Lung (tissue), 12 donors: Measurements from ENCODE around the gene RBM8A. TPM values are rescaled to one million over a fixed set of nuclear protein-coding genes. Genes with fewer than 3 reads are reported as not detected.
A peak's percentile ranks its signal among the peaks of the same experiment; 100 is the strongest.

Source experiments
- ATAC-seq: fragments of 200-7000 bp; cut with Tn5 transposase; one replicate; pipeline ENCODE4 v1.9.1; 2020; ENCODE audit warnings: moderate number of reproducible peaks; ENCODE audit not compliant: insufficient read depth, low FRiP score
- DNase-seq, 3 donors: peaks; one replicate each; pipeline ENCODE4 v3.0.0-alpha.2; 2013 to 2017
- H3K27ac ChIP-seq, 2 donors: one replicate each; pipeline ENCODE4 v1.5.1; 2013; ENCODE audit warnings: mild to moderate bottlenecking in 2 of 2, moderate library complexity in 2 of 2, control low read depth in 1 of 2, inconsistent platforms in 1 of 2, low read depth in 1 of 2, low read length in 1 of 2
- H3K27me3 ChIP-seq, 3 donors: one replicate each; pipeline ENCODE4 v1.5.1; 2013; ENCODE audit warnings: low read length in 2 of 3; ENCODE audit not compliant: control insufficient read depth in 3 of 3, insufficient read depth in 3 of 3
- H3K36me3 ChIP-seq, 4 donors: one replicate each; pipeline ENCODE4 v1.5.1; 2013; ENCODE audit warnings: low read length in 4 of 4, mild to moderate bottlenecking in 1 of 4, moderate library complexity in 1 of 4; ENCODE audit not compliant: control insufficient read depth in 4 of 4, insufficient read depth in 4 of 4
- H3K4me1 ChIP-seq, 5 donors: one replicate each; pipeline ENCODE4 v1.5.1; 2013; ENCODE audit warnings: low read length in 5 of 5, mild to moderate bottlenecking in 2 of 5, moderate library complexity in 1 of 5; ENCODE audit not compliant: control insufficient read depth in 5 of 5, insufficient read depth in 5 of 5
- H3K4me3 ChIP-seq: one replicate; pipeline ENCODE4 v1.5.1; 2013; ENCODE audit warnings: mild to moderate bottlenecking, control low read depth, moderate library complexity
- H3K9ac ChIP-seq, 2 donors: one replicate each; pipeline ENCODE4 v1.5.1; 2013; ENCODE audit warnings: low read length in 2 of 2, control low read depth in 1 of 2; ENCODE audit not compliant: insufficient read depth in 1 of 2
- H3K9me3 ChIP-seq, 4 donors: one replicate each; pipeline ENCODE4 v1.5.1; 2013; ENCODE audit warnings: low read length in 3 of 4, mild to moderate bottlenecking in 1 of 4, moderate library complexity in 1 of 4; ENCODE audit not compliant: control insufficient read depth in 4 of 4, insufficient read depth in 3 of 4
- CTCF ChIP-seq: IDR thresholded peaks from 2 replicates; pipeline ENCODE4 v1.5.1; 2012; ENCODE audit warnings: mild to moderate bottlenecking; ENCODE audit errors: control extremely low read depth, extremely low read depth
- WGBS, 2 donors: extraction: QIAGEN DNeasy Blood & Tissue Kit; methylation state at CpG; one replicate each; pipeline ENCODE4 v1.1.7; 2013; 5-methylcytosine and 5-hydroxymethylcytosine counted together
- polyA plus RNA-seq, 2 donors: library from polyadenylated mRNA; stranded (reverse); fragments of 200-250 nt; gene quantifications; one replicate each; pipeline ENCODE4 v1.2.1, GENCODE V29; 2013
- total RNA-seq, 2 donors: library from RNA; depleted of rRNA in 1 of 2; stranded (reverse); fragments of >200 nt in 1 of 2; gene quantifications; one replicate each; pipeline ENCODE4 v1.2.1, GENCODE V29; 2014 to 2021
- donor health status: control.
- donor health status: control.
- donor health status: Bipolar disorder and iron deficiency.
- donor health status: healthy.
- donor health status: DM: yes; HTN: yes; CAD: no.

The RBM8A gene
- total and polyA plus RNA-seq, 4 donors: 106 to 152 (median 125) TPM

GRCh38 chr1:145897969-145898368 is 29.3 kb downstream of the RBM8A start:
- H3K4me3 ChIP-seq: no peak overlapping the region
- H3K4me1 ChIP-seq: peaks cover 0 to 4% (median 1%) of the 10 kb centered on the region in 5 donors
- H3K9me3 ChIP-seq: no peaks in the 10 kb centered on the region
- no peak for TF ChIP-seq CTCF
- H3K27me3 ChIP-seq: no peaks in the 10 kb centered on the region
- peaks cover 0 to 14% (median 0%) of the 10 kb centered on the region in 4 donors for H3K36me3 ChIP-seq
- 91 to 100% methylated on average over 1 of the region's 1 CpG for WGBS, 2 donors
- no peak for ATAC-seq
- no peak overlapping the region for H3K9ac ChIP-seq
- DNase-seq: no peak
- H3K27ac ChIP-seq: no peak overlapping the region

GRCh38 chr1:145895471-145895870 is 31.8 kb downstream of the RBM8A start:
- H3K4me1 ChIP-seq: peaks cover 3 to 19% (median 10%) of the 10 kb centered on the region in 5 donors
- H3K27me3 ChIP-seq: no peaks in the 10 kb centered on the region
- H3K9ac ChIP-seq: no peak overlapping the region
- 96 to 98% methylated on average over 1 of the region's 1 CpG for WGBS, 2 donors
- no peak for TF ChIP-seq CTCF
- no peak overlapping the region for H3K27ac ChIP-seq
- H3K4me3 ChIP-seq: no peak overlapping the region
- DNase-seq (no peak), ATAC-seq (no peak)
- peaks cover 0 to 11% (median 0%) of the 10 kb centered on the region in 4 donors for H3K36me3 ChIP-seq
- H3K9me3 ChIP-seq: no peaks in the 10 kb centered on the region

GRCh38 chr1:145893306-145894055 is 33.8 kb downstream of the RBM8A start:
- Histone ChIP-seq H3K27ac (peak overlapping the region in 1 of 2 donors; percentile 84), H3K4me1 (peaks cover 3 to 19% (median 12%) of the 10 kb centered on the region in 5 donors), H3K9ac (no peak overlapping the region), H3K9me3 (no peaks in the 10 kb centered on the region), H3K36me3 (peaks cover 0 to 5% (median 0%) of the 10 kb centered on the region in 4 donors), H3K27me3 (no peaks in the 10 kb centered on the region), H3K4me3 (no peak overlapping the region)
- WGBS, 2 donors: 92 to 93% methylated on average over 7 of the region's 7 CpGs
- no peak for ATAC-seq
- no peak for TF ChIP-seq CTCF
- no peak for DNase-seq
